GM21526 (cell line): ENCODE data around the gene SPINDOC.
"Not testable (repeated sequence)": the region's sequence is repeated elsewhere in the genome, so short reads cannot be mapped to it uniquely, and the experiment has no call there.

ENCODE experiments used
- ATAC-seq: cut with Tn5 transposase; IDR thresholded peaks from one replicate; pipeline ENCODE4 v1.9.1; 2021; ENCODE audit warnings: moderate library complexity; ENCODE audit not compliant: unreplicated experiment, low FRiP score

The SPINDOC gene

DNA sequence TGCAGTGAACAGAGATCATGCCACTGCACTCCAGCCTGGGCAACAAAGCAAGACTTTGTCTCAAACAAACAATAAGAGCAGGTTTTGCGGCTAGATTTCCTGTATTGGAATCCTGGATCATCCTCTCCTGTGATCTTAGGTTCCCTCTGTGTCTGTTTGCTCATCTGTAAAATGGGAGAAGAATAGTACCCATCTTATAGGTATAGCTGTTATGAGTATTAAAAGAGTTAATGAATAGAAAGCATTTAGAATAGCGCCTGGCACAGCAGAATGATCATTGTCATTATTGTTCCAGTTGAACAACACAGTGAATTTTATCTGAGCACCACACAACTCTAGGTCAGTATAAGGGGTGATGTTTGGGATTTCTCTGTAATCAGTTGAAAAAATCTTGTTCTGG, 36.4 kb downstream of the SPINDOC start:
- no peak for ATAC-seq

DNA sequence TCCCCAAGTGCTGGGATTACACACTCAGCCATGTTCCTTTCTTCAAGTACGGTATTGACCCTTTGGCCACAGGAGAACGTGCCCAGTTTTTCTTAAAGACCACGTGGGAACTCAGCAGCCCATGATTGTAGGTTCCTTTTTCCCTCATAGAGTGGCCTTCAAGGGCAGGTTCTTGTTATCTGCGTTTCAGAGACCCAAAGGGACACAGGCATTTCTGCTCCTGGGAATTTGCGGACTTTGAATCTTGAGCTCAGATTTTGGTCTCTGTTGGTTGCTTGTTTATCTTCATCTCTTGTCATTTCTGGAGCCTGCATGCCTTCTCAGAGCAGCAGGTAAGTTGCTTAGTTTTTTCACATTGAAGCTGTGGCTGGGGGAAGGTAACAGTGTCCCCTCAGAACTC, 37.7 kb downstream of the SPINDOC start:
- ATAC-seq, result no peak

- ATAC-seq, result no peak
Observed at GRCh38 chr11:63851364-63851763, 38.1 kb downstream of the SPINDOC start.

- no peak for ATAC-seq
Observed at GRCh38 chr11:63853476-63853875, 40.2 kb downstream of the SPINDOC start.

GRCh38 chr11:63854696-63855095, 41.4 kb downstream of the SPINDOC start:
- ATAC-seq, result no peak

- no peak for ATAC-seq
Observed at GRCh38 chr11:63855975-63856374, 42.7 kb downstream of the SPINDOC start.

DNA sequence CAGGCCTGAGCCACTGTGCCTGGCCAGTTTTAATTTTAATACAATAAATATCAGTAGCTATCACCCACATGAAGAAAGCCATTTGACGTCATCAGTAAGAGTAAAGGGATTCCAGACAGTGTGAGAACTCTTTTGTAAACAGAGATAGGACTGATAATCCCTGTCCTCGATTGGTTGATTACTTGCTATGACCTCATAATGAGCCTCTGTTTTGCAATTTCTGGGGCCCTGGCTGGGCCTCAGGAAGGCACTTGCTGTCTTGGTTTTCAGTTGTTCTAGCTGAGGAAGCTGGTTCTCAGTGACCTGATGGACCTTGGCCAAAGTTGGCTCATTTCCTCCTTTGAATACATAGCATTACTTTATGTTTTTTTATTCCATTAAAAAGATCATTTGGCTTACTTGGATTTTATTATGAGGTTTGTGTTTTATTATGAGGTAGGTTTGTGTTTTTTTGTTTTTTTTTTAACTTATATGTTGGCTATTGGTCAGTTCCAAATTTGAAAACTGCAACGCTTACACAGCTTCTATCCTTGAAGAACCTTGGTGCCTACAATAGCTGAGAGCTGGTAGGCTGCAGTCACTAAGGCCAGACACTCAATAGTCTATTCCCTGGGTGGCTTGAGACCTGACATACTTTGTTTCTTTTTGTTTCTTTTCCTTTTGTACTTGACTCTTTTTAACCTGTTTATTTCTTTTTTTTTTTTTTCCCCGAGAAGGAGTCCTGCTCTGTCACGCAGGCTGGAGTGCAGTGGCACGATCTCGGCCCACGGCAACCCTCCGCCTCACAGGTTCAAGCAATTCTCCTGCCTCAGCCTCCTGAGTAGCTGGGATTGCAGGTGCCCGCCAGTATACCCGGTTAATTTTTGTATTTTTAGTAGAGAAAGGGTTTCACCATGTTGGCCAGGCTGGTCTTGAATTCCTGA, 45.6 kb downstream of the SPINDOC start:
- ATAC-seq, result no peak

GRCh38 chr11:63862923-63863322, 49.7 kb downstream of the SPINDOC start:
- ATAC-seq, result no peak

GRCh38 chr11:63863620-63864019, 50.4 kb downstream of the SPINDOC start:
- ATAC-seq, result not testable (repeated sequence)

DNA sequence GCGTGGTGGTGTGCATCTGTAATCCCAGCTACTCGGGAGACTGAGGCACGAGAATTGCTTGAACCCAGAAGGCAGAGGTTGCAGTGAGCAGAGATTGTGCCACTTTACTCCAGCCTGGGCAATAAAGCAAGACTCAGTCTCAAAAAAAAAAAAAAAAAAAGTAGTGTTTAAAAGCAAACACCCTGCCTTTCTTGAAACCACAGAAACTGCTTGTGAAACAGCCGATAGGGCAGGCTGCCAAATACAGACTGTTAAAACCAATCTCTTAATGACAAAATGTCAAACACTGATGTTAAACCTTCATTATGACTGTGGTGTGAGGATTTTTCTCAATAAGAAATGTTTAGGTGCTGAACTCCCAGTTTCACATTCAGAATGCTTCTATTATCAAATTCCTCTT, 53.0 kb downstream of the SPINDOC start:
- peak; percentile 60 for ATAC-seq

GRCh38 chr11:63867511-63867910, 54.3 kb downstream of the SPINDOC start:
- no peak for ATAC-seq

DNA sequence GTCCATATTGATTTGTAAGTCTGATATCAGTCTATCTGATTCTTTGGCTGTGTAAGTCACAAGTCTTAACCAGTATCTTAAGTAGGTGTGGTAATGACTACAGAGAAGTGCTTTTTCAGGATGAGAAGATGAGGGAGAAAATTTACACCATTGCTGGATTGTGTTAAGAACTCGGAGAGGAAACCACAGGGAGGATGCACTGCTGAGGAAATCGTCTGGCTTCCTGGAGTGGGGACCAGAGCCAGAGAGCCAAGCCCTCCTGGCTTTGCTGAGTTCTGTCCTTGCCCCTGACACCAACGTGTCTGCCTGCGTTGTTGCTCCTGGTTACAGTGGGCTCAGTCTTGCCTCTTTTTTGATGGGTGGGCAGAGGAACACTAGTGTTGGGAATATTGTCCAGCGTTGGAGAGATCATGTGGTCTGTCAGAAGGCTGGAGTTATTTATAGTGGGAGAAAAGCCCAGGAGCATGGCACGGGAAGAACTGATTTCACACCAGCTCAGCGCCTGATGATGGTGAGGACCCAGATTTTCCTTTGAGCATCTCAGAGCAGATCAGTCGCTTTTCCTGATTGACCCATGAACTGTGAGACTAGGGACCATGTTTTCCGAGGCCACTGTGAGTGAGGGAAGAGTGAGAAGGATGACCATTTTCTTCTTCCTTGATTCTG, 55.3 kb downstream of the SPINDOC start:
- no peak for ATAC-seq

GRCh38 chr11:63869171-63869591, 55.9 kb downstream of the SPINDOC start:
- ATAC-seq, result no peak

DNA sequence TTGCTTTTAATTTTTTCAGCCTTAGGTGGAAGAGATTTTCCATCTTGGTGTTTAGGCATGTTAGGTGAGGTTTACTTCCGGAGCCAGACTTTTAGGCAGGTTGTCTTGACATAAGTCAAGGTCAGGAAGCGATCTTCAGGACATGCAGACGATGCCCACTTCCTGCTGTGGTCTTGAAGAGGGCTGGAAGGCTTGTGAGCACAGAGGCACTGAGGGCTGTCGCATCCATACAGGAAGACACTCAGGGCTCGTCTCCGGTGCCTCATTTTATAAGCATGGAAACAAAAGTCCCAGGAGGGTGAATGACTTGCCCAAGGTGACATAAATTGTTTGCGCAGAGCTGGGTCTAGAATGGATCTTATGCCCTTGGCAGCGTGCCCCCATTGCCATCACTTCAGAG, 56.4 kb downstream of the SPINDOC start:
- no peak for ATAC-seq

GRCh38 chr11:63870351-63871140, 57.3 kb downstream of the SPINDOC start:
- no peak for ATAC-seq

DNA sequence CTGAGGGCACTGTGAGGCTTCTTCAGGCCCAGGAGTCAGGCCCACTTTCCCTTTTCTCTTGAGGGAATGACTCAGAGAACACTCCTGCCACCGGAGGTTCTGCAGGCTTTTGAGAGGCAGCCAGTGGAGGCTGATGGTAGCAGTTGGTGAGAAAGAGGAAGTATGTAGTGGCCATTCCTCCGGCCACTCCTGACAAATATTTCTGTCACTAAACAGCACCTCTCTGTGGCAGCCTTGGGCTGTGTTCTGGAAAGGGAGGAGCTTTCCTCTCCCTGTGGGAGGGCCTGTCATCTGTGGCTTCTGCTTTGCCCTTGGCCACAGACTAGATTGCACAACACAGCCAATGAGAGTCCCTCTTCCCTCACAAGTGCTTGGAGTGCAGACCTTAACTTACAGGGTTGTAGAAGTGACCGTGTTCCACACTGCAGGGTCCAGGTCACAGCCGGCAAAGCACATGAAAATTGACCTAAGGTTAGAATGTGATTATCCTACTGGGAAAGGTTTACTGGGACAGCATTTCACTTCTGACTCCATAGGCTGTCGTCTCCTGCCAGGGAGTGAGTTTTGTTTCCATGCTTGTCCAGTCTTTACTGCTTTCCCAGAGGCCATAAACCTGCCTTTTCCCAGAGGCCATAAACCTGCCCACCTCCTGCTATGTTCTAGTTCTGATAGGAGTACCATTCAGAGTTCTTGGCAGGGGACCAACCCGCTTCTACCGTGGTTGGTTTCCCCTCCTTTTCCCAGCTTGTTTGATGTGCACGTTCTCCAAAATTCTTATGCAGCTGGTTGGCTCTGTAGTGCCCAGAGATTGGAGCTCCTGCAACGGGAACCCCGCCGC, 58.9 kb downstream of the SPINDOC start:
- ATAC-seq, result peak; percentile 85

- ATAC-seq, result no peak
Observed at GRCh38 chr11:63872800-63873197, 59.5 kb downstream of the SPINDOC start.

DNA sequence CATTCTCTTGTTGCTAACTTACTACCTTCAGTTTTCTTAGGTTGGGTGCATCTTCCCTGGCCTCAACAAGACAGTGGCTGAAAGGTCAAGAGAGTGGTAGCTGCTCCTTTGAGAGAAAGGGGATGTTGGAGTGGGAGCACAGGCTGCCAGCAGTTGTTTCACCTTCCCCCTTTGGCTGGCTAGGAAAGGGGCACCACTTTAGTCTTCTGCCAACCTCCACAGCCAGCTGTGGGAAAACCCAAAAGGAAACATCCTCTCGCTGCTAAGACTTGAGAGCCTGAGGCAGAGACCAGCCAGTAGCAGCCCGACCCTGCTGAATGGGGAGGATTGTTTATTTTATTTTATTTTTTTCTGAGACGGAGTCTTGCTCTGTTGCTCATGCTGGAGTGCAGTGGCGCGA, 60.1 kb downstream of the SPINDOC start:
- no peak for ATAC-seq

DNA sequence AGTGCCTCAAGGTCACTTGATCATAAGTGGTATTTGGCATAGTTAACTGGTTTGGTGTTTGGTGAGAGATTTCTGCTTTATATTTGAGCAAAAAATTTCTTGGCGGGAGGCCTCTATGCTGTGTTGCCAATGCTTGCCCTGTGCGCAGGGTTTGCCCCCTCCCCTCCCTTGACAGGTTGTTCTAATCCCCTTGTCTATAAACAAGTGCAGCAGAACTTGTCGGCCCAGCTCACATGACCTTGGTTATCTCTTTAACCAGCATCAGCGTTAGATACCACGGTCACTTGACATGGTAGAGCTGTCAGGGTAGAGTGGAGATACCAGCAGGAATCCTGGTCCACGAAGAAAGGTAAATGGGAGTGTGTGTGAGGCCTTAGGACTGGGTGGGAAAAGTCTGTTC, 61.3 kb downstream of the SPINDOC start:
- no peak for ATAC-seq

DNA sequence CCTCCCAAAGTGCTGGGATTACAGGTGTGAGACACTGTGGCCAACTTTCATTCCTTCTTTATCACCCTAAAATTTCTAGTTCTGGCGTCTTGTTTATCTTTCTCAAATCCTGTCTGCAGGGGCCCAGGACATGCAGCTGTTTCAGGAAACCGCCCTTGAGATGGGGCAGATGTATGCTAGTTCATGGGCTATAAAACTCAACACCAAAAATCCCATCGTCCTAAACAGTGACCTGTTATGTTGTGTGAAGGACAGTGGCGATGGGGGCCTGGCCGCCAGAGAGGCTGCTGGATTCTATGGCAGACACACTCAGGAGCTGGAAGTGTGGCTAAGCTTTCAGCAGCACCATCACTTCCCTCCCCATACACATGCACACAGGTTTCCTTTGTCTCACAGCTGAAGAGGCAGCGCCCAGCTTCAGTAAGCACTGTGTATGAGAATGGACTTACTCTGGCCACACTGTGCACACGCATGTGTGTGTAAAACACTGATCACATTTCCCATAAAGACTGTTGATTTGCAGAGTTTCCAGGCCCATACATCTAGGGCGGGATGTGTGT, 62.3 kb downstream of the SPINDOC start:
- ATAC-seq, result no peak
